H54 (cell line): ENCODE results near the gene DCD.

ENCODE experiments used
- DNase-seq: peaks from one replicate; pipeline ENCODE4 v3.0.0; 2011; ENCODE audit warnings: low spot score, mixed read lengths; ENCODE audit not compliant: insufficient read length
- FAIRE-seq: peaks from 3 replicates; lab custom pipeline; 2011; peaks lifted over from hg19 to GRCh38; lab: Jason Lieb, UNC
- POLR2A ChIP-seq: IDR thresholded peaks from 2 replicates; pipeline ENCODE4 v1.6.1; 2011; ENCODE audit warnings: low read depth, mild to moderate bottlenecking, low read length

Gene DCD

GRCh38 chr12:54631988-54632728, 16.0 kb downstream of the DCD start:
- no peak for TF ChIP-seq POLR2A
- DNase-seq, result no peak
- no peak for FAIRE-seq

GRCh38 chr12:54631551-54631950, 16.6 kb downstream of the DCD start:
- no peak for TF ChIP-seq POLR2A
- FAIRE-seq, result no peak
- DNase-seq, result no peak

- FAIRE-seq (no peak), DNase-seq (no peak)
- TF ChIP-seq POLR2A, result no peak
Observed at GRCh38 chr12:54629925-54630324, 18.2 kb downstream of the DCD start.

- no peak for TF ChIP-seq POLR2A
- FAIRE-seq, result no peak
Observed at GRCh38 chr12:54628186-54628846, 19.8 kb downstream of the DCD start.

GRCh38 chr12:54627304-54627703, 20.9 kb downstream of the DCD start:
- FAIRE-seq (no peak), DNase-seq (no peak)
- TF ChIP-seq POLR2A, result no peak

More at GRCh38 chr12:54628186-54628846, 19.8 kb downstream of the DCD start:
- DNase-seq, result no peak

GRCh38 chr12:54625598-54625997, 22.6 kb downstream of the DCD start:
- DNase-seq (no peak), FAIRE-seq (no peak)
- TF ChIP-seq POLR2A, result no peak

DNA sequence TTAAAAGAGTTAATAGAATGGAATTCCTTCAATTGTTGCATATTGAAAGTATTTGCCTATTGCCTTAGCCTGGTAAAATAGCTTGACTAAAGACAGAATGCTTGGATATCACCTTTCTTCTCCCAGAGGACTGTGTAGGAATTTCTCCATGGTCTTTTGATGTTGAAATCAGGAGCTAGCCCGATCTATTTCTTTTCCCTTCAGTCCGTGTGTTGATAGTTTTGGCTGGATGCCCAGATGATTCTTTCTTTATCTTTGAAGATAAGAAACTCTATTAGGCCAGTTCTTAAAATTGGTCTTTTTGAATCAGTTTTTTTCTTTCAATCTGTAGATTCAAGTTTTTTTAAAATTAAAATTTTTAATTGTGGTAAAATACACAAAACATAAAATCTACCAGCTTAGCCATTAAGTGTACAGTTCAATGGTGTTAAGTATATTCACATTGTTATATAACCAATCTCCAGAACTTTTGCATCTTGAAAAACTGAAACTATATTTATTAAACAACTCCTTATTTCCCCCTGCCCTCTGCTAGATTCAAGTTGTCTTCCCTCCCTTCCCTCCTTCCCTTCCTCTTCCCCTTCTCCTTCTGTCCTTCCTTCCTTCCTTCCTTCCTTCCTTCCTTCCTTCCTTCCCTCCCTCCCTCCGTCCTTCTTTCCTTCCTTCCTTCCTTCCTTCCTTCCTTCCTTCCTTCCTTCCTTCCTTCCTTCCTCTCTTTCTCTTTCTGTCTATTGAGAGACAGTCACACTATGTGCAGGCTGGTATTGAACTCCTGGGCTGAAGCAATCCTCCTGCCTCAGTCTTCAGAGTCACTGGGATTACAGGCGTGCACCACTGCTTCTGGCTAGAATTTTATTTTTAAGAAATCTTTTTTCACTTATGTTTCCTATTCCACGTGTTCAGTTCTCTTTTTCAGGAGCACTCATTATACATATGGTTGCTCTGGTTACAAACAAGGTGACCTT, 23.6 kb downstream of the DCD start:
- FAIRE-seq (no peak), DNase-seq (no peak)
- no peak for TF ChIP-seq POLR2A

- TF ChIP-seq POLR2A, result no peak
- FAIRE-seq, result no peak
Observed at GRCh38 chr12:54622463-54623183, 25.5 kb downstream of the DCD start.

DNA sequence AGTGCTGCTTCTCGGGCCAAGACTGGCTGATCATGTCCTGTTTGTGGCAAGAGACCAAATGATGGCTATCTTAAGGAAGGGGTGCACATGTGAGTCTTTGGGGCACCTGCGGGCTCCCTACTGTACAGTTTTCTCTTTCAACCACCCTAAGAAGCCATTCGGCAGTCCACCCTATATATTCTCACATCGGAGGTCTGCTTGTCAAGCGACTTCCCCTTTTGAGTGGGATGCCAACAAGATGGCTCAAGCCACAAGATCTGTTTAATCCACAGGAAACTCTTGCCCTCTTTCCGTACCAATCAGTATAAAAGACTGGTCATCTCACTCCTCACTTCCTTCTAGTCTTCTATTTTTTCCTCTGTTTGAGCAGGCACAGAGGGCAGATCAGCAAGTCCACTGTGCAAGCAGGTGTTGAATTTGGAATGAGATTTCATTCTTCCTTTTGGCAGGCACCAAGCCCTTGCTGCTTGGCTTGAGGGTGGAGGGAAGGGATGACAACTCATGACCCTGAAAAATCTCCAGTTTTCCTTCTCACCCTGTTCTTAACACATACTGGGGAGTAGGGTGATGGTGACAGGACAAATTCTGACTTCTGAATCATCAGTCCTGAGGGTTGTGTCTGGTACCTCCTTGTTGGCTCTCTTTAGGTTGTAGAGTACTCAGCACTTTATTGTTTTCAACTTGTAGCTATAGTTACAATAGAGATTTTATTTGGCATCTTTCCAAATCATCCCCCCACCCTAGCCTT, 31.1 kb downstream of the DCD start:
- no peak for FAIRE-seq
- no peak for DNase-seq
- no peak for TF ChIP-seq POLR2A

More at GRCh38 chr12:54622463-54623183, 25.5 kb downstream of the DCD start:
- DNase-seq, result no peak

GRCh38 chr12:54612225-54612750, 35.9 kb downstream of the DCD start:
- TF ChIP-seq POLR2A, result no peak
- FAIRE-seq (no peak), DNase-seq (no peak)

DNA sequence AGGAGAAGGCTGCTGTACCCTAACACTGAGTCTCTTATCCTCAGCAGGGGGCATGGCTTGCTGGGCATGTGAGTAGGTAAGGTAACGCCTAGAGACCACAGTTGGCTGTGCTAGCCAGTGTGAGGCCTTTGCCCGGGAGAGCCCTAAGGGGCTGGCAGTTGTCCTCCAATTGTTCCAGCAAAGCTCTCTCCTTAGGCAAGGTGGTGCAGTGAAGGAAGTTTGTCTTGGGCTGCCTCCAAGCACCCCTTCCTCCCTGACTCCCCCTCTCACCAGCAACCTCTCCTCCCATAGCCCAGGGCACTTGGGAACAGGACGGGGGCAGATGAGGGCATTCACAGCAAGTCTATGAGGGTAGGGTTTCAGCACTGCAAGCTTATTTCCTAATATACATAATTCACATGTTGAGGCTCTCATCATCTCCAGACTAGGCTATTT, 36.4 kb downstream of the DCD start:
- DNase-seq (no peak), FAIRE-seq (no peak)
- TF ChIP-seq POLR2A, result no peak

GRCh38 chr12:54608769-54609168, 39.4 kb downstream of the DCD start:
- DNase-seq (no peak), FAIRE-seq (no peak)
- TF ChIP-seq POLR2A, result no peak
